ENCODE data around the gene MNT.

The MNT gene

GRCh38 chr17:2388683-2389055, 12.2 kb downstream of the MNT start:
- no peak for TF ChIP-seq CTCF (IDR thresholded peaks at IDR 0.05; ENCODE audit: low read depth, low read length)

GRCh38 chr17:2388020-2388682, 12.7 kb downstream of the MNT start:
- H3K4me3 ChIP-seq (ENCODE audit: low read depth, low read length): no peak overlapping the region
- TF ChIP-seq CTCF (IDR thresholded peaks at IDR 0.05; ENCODE audit: low read depth, low read length): no peak

More at GRCh38 chr17:2388683-2389055, 12.2 kb downstream of the MNT start:
- H3K4me3 ChIP-seq (ENCODE audit: low read depth, low read length): no peak overlapping the region

- TF ChIP-seq CTCF (IDR thresholded peaks at IDR 0.05; ENCODE audit: low read depth, low read length): no peak
- H3K4me3 ChIP-seq (ENCODE audit: low read depth, low read length): no peak overlapping the region
Measured at GRCh38 chr17:2387086-2388019, 13.5 kb downstream of the MNT start.

- TF ChIP-seq CTCF (IDR thresholded peaks at IDR 0.05; ENCODE audit: low read depth, low read length): no peak
- no peak overlapping the region for H3K4me3 ChIP-seq (ENCODE audit: low read depth, low read length)
Measured at GRCh38 chr17:2386400-2387085, 14.3 kb downstream of the MNT start.

- TF ChIP-seq CTCF (IDR thresholded peaks at IDR 0.05; ENCODE audit: low read depth, low read length): no peak
- no peak overlapping the region for H3K4me3 ChIP-seq (ENCODE audit: low read depth, low read length)
Measured at GRCh38 chr17:2385240-2386210, 15.3 kb downstream of the MNT start.

- no peak overlapping the region for H3K4me3 ChIP-seq (ENCODE audit: low read depth, low read length)
- TF ChIP-seq CTCF (IDR thresholded peaks at IDR 0.05; ENCODE audit: low read depth, low read length): no peak
Measured at GRCh38 chr17:2384439-2385127, 16.3 kb downstream of the MNT start.
